Ectodermal cell (in vitro differentiated cells): ENCODE measurements around the gene CACNA1I.

Source experiments
- H3K27ac ChIP-seq: 2 replicates; pipeline ENCODE4 v1.7.0; 2013; ENCODE audit warnings: mild to moderate bottlenecking, low read depth, low read length; ENCODE audit not compliant: insufficient read depth, poor library complexity, severe bottlenecking
- H3K27me3 ChIP-seq: 2 replicates; pipeline ENCODE4 v1.7.0; 2013; ENCODE audit warnings: mild to moderate bottlenecking, low read length; ENCODE audit not compliant: insufficient read depth, control insufficient read depth, poor library complexity, severe bottlenecking
- H3K36me3 ChIP-seq: one replicate; pipeline ENCODE4 v1.7.0; 2013; ENCODE audit warnings: low read length; ENCODE audit not compliant: control insufficient read depth, insufficient read depth
- H3K4me1 ChIP-seq: one replicate; pipeline ENCODE4 v1.7.0; 2013; ENCODE audit warnings: low read length; ENCODE audit not compliant: control insufficient read depth, insufficient read depth
- H3K4me3 ChIP-seq: 2 replicates; pipeline ENCODE4 v1.7.0; 2013; ENCODE audit warnings: low read depth, low read length, control low read depth; ENCODE audit not compliant: insufficient read depth
- H3K9me3 ChIP-seq: 2 replicates; pipeline ENCODE4 v1.7.0; 2013; ENCODE audit warnings: mild to moderate bottlenecking, low read length, moderate library complexity; ENCODE audit not compliant: control insufficient read depth
- WGBS, 2 experiments: methylation state at CpG; one replicate each; pipeline ENCODE4 v1.1.7; 2013; ENCODE audit warnings: missing lambda C conversion rate in 2 of 2; 5-methylcytosine and 5-hydroxymethylcytosine counted together

Gene CACNA1I

DNA sequence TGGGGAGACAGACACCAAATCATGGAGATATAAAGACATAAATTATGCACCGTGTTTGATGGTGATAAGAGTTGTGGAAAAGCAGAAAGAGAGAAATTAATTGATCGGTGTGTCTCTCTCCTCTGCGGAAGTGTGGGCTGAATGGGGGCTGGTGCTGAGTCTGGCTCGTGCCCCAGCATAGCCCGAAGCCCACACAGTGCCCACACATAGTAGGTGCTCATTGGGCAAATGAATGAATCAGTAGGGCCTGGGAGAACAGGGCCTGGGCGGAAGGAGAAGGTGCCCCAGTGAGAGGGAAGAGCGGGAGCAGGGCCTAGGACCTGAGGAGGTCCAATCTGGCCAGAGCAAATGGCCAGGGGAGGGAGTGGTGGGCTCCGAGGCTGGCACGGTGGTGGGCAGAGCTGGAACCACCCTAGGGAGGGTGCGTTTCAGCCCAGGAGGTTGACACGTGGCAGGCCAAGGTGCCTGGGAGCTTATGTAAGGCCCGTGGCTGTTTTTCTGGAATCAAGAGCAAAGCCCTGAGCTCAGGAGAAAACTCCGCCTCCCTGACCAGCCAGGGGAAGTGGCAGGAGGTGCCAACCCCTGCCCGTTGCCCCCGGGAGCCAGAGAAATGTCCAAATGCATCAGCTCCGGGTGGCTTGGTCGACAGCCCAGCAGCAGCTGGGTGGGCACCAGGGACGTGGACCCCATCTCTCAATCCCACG is 2.1 kb upstream of the CACNA1I start:
- Histone ChIP-seq H3K4me3 (no peak overlapping the region), H3K36me3 (no peaks in the 10 kb centered on the region), H3K27ac (no peak overlapping the region), H3K9me3 (no peaks in the 10 kb centered on the region), H3K27me3 (no peaks in the 10 kb centered on the region), H3K4me1 (no peaks in the 10 kb centered on the region)
- 93% methylated on average over 19 of the region's 19 CpGs for WGBS, 2 experiments

DNA sequence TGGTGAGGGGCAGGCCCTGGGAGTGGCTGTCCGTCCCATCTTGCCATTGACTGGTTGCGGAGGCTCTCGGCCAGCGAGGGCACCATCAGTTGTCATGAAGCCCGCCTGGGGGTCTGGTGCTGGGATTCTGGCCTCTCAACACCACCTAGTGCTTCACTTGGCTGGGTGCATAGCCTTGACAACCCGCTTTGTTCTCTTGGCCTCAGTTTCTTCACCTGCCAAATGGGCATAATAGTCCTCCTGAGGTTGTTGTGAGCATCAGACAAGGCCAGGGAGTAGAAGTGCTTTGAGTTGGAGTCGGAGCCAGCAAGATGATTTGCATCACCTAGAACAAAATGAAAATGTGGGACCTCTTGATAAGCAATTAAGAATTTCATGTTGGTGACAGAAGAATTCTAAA is 1.5 kb upstream of the CACNA1I start:
- H3K36me3 ChIP-seq: no peaks in the 10 kb centered on the region

DNA sequence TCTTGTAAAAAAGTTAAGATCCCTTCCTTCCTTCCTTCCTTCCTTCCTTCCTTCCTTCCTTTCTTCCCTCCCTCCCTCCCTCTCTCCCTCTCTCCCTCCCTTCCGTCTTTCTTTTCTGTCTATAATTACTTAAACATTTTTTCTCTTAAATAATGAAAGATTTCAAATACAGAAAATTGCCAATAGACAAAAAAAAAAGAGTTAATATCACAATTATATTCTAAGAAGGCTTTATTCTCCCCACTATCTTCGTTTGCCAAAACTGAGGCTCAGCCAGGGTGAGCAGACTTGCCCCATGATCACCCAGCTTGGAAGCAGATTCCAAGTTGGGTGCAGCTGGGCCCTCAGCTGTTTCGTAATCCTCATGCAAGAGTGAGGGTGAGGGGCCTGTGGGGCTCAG is 327 bp upstream of the CACNA1I start:
- Histone ChIP-seq H3K27ac (no peak overlapping the region), H3K9me3 (no peaks in the 10 kb centered on the region), H3K36me3 (no peaks in the 10 kb centered on the region), H3K4me1 (no peaks in the 10 kb centered on the region), H3K4me3 (no peak overlapping the region), H3K27me3 (no peaks in the 10 kb centered on the region)
- WGBS, 2 experiments: 92 to 94% methylated on average over 2 of the region's 3 CpGs

More for the DNA sequence above, 1.5 kb upstream of the CACNA1I start:
- Histone ChIP-seq H3K27me3 (no peaks in the 10 kb centered on the region), H3K27ac (no peak overlapping the region), H3K4me3 (no peak overlapping the region), H3K9me3 (no peaks in the 10 kb centered on the region), H3K4me1 (no peaks in the 10 kb centered on the region)
- 93 to 94% methylated on average over 7 of the region's 7 CpGs for WGBS, 2 experiments

DNA sequence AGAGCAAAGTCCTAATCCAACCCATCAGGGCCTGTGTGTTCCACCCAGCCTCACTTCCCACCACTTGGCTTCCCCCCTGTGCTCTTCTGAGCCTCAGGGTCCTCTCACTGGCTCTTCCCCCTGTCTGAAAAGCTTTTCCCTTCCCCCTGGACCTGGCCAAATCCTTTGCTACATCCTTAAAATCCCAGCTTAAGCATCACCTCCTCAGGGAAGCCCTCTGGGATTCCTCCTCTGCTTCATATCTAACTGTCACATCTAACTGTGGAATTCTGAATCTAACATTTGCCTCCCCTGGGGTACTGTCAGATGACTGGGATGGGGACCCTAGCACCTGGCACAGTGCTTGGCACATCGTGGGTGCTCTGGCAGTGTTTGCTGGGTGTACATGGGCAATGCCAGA is 985 bp downstream of the CACNA1I start:
- WGBS, 2 experiments: 86% methylated on average over 1 of the region's 1 CpG
- Histone ChIP-seq H3K36me3 (no peaks in the 10 kb centered on the region), H3K9me3 (no peaks in the 10 kb centered on the region), H3K27me3 (no peaks in the 10 kb centered on the region), H3K4me3 (no peak overlapping the region), H3K27ac (no peak overlapping the region), H3K4me1 (no peaks in the 10 kb centered on the region)

DNA sequence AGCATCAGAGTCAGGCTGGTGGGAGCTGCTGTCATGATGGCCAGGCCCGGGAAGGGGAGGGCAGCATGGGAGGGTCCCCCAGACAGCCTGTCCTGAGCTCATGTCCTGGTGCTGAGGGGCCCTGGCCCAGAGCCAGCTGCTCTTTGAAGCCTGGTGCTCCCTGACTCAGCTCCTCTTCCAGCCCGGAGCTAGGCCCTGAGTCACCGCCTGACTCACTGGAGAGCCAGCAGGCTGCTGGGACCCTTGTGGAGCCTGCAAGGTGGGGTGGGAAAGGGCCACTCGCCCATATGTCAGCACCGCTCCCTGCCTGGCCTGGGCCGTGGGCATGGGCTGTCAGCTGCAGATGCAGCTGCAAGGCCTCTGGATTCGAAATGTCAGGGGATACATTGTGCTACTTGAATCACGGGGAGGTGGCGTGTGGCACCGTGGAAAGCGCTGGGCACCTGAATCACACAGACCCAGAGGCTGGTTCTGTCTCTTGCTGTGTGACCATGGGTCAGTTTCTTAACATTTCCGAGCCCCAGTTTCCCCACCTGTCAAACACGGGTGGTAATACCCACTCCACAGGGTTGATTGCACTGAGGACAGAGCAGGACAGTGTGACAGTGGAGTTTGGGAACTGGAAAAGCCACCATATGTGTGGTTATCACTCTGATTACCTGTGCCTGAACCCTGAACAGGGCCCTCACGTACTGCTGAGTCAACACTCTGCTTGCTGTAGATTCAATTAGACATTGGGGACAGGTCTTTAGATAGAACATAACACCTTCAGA is 4.4 kb downstream of the CACNA1I start:
- WGBS, 2 experiments: 90% methylated on average over 14 of the region's 14 CpGs
- H3K27ac ChIP-seq: no peak overlapping the region

DNA sequence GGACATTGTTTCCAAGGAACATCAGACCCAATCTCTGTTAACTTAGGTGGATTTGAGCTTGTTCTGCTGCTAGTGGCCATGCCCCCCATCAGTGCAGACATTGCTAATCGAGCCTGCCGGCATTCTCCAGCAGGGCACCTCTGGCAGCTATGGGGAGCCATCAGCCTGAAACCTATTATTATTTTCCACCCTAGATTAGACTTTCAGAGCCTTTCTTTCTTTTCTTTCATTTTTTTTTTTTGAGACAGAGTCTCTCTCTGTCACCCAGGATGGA is 4.9 kb downstream of the CACNA1I start:
- Histone ChIP-seq H3K4me3 (no peak overlapping the region), H3K4me1 (no peaks in the 10 kb centered on the region), H3K27ac (no peak overlapping the region), H3K36me3 (no peaks in the 10 kb centered on the region), H3K9me3 (no peaks in the 10 kb centered on the region), H3K27me3 (no peaks in the 10 kb centered on the region)
- 89 to 93% methylated on average over 2 of the region's 2 CpGs for WGBS, 2 experiments

More for the DNA sequence above, 4.4 kb downstream of the CACNA1I start:
- Histone ChIP-seq H3K4me1 (no peaks in the 10 kb centered on the region), H3K36me3 (no peaks in the 10 kb centered on the region), H3K4me3 (no peak overlapping the region), H3K27me3 (no peaks in the 10 kb centered on the region), H3K9me3 (no peaks in the 10 kb centered on the region)

DNA sequence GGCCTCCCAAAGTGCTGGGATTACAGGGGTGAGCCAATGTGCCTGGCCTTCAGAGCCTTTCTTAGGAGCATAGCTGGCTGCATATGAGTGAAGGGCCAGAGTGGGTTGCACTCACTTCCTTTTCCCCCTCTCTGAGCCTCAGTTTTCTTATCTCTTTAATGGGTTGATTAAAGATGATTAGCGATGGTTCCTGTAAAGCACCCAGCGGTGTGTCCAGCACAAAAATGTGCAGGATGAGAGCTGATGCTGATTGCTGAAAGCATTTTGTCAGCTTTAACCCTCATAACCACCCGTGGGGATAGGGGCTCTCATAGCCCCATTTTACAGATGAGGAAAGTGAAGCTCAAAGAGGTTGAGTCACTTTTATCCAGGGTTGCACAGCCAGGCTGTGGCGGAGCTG is 5.5 kb downstream of the CACNA1I start:
- WGBS, 2 experiments: 93 to 94% methylated on average over 4 of the region's 4 CpGs
- Histone ChIP-seq H3K36me3 (no peaks in the 10 kb centered on the region), H3K4me3 (no peak overlapping the region), H3K9me3 (no peaks in the 10 kb centered on the region), H3K4me1 (no peaks in the 10 kb centered on the region), H3K27me3 (no peaks in the 10 kb centered on the region), H3K27ac (no peak overlapping the region)

DNA sequence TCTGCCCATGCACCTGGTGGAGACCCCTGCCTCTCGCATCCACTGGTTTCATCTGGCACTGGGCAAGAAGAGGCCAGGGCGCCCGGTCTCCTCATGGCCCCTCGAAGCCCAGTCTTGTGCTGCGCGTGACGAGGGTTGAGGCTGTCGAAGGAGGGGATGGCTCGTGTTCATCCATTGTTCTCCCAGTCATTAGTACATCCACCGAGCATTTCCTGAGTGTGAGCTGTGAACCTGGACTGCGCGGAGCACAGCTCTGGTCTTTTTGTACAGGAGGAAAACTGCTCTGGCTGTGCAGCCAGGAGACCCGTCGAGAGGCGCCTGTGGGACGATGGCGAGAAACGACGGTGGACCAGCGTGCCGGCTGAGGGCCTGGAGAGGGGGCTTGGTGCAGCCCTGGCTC is 6.8 kb downstream of the CACNA1I start:
- Histone ChIP-seq H3K27me3 (no peaks in the 10 kb centered on the region), H3K9me3 (no peaks in the 10 kb centered on the region), H3K4me3 (no peak overlapping the region), H3K27ac (no peak overlapping the region), H3K36me3 (no peaks in the 10 kb centered on the region), H3K4me1 (no peaks in the 10 kb centered on the region)
- 95 to 97% methylated on average over 21 of the region's 21 CpGs for WGBS, 2 experiments

DNA sequence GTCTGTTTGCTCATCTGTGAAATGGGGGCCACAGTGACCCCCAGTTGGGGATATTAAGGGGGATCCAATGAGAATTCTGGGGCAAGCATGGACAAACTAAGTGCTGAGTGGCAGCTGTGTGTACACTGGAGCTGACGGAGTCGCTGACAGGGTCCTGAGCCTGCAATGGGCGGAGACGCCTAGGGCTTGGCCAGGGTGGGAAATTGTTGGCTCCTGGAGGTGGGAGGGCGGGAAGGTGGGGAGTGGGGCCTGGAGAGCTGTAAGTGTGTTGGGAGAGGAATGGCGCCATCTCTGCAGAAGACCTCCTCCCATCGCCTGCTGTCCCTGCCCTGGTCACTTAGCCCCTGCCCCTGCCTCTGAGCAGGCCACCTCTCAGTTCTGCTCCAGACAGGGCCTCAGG is 7.3 kb downstream of the CACNA1I start:
- Histone ChIP-seq H3K36me3 (no peaks in the 10 kb centered on the region), H3K9me3 (no peaks in the 10 kb centered on the region), H3K4me1 (no peaks in the 10 kb centered on the region), H3K27me3 (no peaks in the 10 kb centered on the region), H3K27ac (no peak overlapping the region), H3K4me3 (no peak overlapping the region)
- WGBS, 2 experiments: 92 to 95% methylated on average over 7 of the region's 7 CpGs

DNA sequence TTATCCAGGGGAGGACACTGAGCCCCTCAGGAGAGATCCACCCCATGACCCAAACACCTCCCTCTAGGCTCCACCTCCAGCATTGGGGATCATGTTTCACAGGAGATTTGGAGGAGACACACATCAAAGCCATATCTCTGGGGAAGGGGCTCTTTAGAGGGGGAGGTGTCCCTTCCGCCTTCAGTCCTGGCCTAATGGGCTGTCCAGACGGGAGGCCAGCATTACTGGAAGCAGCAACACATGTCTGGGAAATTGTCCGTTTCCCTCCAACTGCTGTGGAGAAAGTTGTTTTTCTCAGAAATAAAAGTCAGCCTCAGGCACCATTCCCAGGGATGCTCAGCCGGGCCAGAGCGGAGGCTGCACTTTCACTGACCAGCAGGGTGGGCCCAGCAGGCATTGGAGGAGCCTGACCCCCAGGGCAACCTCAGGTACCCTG is 9.5 kb downstream of the CACNA1I start:
- no peaks in the 10 kb centered on the region for H3K9me3 ChIP-seq
- H3K27me3 ChIP-seq: no peaks in the 10 kb centered on the region
- H3K4me1 ChIP-seq: no peaks in the 10 kb centered on the region
- no peak overlapping the region for H3K27ac ChIP-seq
- no peak overlapping the region for H3K4me3 ChIP-seq
- WGBS, 2 experiments: 63 to 70% methylated on average over 5 of the region's 5 CpGs
- no peaks in the 10 kb centered on the region for H3K36me3 ChIP-seq
